HepG2 (cell line): Measurements from ENCODE around the gene BBS9. TPM values are rescaled to one million over a fixed set of nuclear protein-coding genes. Genes with fewer than 3 reads are reported as not detected.

Experiments
- ATAC-seq: fragments of 200-7000 bp; cut with Tn5 transposase; 3 replicates; pipeline ENCODE4 v1.9.1; 2020; ENCODE audit warnings: mild to moderate bottlenecking, moderate library complexity
- BruUV-seq: library from RNA; stranded (reverse); fragments of 400-500 nt; replicated peaks from 2 replicates; lab custom pipeline; 2021; lab: Mats Ljungman, UMichigan
- CTCF ChIA-PET: fragments of 300-600 bp; formaldehyde crosslinking; extraction: SDS; loops from one replicate; lab custom pipeline; 2021; ENCODE audit warnings: low total read pairs, inconsistent platforms, low intra/inter-chr PET ratio; lab: Yijun Ruan, JAX
- POLR2A ChIA-PET: fragments of 350-600 bp; sonication (Branson Sonifier 250); formaldehyde crosslinking; loops from one replicate; lab custom pipeline; 2020; ENCODE audit warnings: antibody characterized with exemption, inconsistent platforms; lab: Yijun Ruan, JAX
- DNase-seq: peaks from one replicate; pipeline ENCODE4 v3.0.0-alpha.2; 2015; ENCODE audit warnings: low spot score
- FAIRE-seq: peaks from 3 replicates; lab custom pipeline; 2011; peaks lifted over from hg19 to GRCh38; lab: Jason Lieb, UNC
- H2AFZ ChIP-seq: one replicate; pipeline ENCODE4 v1.6.1; 2011; ENCODE audit warnings: low read length, inconsistent platforms
- H3K27ac ChIP-seq: fragments of 300-600 bp; 3 replicates; pipeline ENCODE4 v1.8.0; 2011; ENCODE audit warnings: mixed run types, mild to moderate bottlenecking, mixed read lengths, low read length, inconsistent platforms; ENCODE audit not compliant: insufficient read depth; ENCODE audit errors: extremely low read length
- H3K27me3 ChIP-seq, 2 experiments: fragments of 200-600 bp in 1 of 2; 2 replicates in 1 of 2; 3 replicates in 1 of 2; pipeline versions ENCODE4 v1.6.0 to v1.8.0; 2011; ENCODE audit warnings: low read length in 2 of 2, mild to moderate bottlenecking in 2 of 2, moderate library complexity in 2 of 2, inconsistent platforms in 1 of 2; ENCODE audit not compliant: insufficient read depth in 2 of 2, control insufficient read depth in 1 of 2
- H3K36me3 ChIP-seq, 2 experiments: fragments of 200-600 bp in 1 of 2; replicated peaks in 1 of 2; 2 replicates in 1 of 2; 3 replicates in 1 of 2; pipeline versions ENCODE4 v1.5.1 to v1.8.0; 2011; ENCODE audit warnings: low read length in 2 of 2, inconsistent platforms in 1 of 2; ENCODE audit not compliant: insufficient read depth in 2 of 2, control insufficient read depth in 1 of 2
- H3K4me1 ChIP-seq: 2 replicates; pipeline ENCODE4 v1.5.1; 2012; ENCODE audit warnings: low read length, inconsistent platforms; ENCODE audit not compliant: insufficient read depth
- H3K4me2 ChIP-seq: 2 replicates; pipeline ENCODE4 v1.6.0; 2011; ENCODE audit warnings: low read depth, low read length, inconsistent platforms
- H3K4me3 ChIP-seq, 3 experiments: fragments of 200-600 bp in 1 of 3; sonication (generic), shearing (Covaris generic) in 1 of 3; replicated peaks in 1 of 3; 2 replicates each; pipeline ENCODE4 v1.5.1; 2011 to 2016; ENCODE audit warnings: low read length in 3 of 3, inconsistent platforms in 2 of 3, low read depth in 2 of 3, mild to moderate bottlenecking in 2 of 3, control low read depth in 1 of 3, mixed read lengths in 1 of 3; ENCODE audit not compliant: insufficient read depth in 1 of 3
- H3K79me2 ChIP-seq: one replicate; pipeline ENCODE4 v1.6.1; 2011; ENCODE audit warnings: low read length, inconsistent platforms; ENCODE audit not compliant: insufficient read depth
- H3K9ac ChIP-seq: 2 replicates; pipeline ENCODE4 v1.6.0; 2011; ENCODE audit warnings: mild to moderate bottlenecking, low read depth, low read length, inconsistent platforms; ENCODE audit not compliant: insufficient read depth
- H3K9me3 ChIP-seq: 2 replicates; pipeline ENCODE4 v1.5.1; 2012; ENCODE audit warnings: mild to moderate bottlenecking, low read length
- H4K20me1 ChIP-seq: 2 replicates; pipeline ENCODE4 v1.6.0; 2011; ENCODE audit warnings: inconsistent platforms, mild to moderate bottlenecking, low read length, moderate library complexity; ENCODE audit not compliant: insufficient read depth
- ZNF850 ChIP-seq: sonication (generic); formaldehyde crosslinking; conservative IDR thresholded peaks from 2 replicates; pipeline ENCODE4 v1.9.0; 2021; ENCODE audit warnings: mild to moderate bottlenecking, missing genetic modification reagents
- WGBS: methylation state at CpG from one replicate; pipeline ENCODE4 v1.1.6; 2017; ENCODE audit warnings: low lambda C conversion rate; 5-methylcytosine and 5-hydroxymethylcytosine counted together
- in situ Hi-C: cut with HindIII; loops from 2 replicates; pipeline ENCODE4 v1.10.0; 2017; ENCODE audit warnings: low pct_unique_long_range_greater_than_20kb; ENCODE audit not compliant: extremely low pct_ligation_motif_present
- intact Hi-C: fragments of 100-400 bp; cut with micrococcal nuclease; formaldehyde crosslinking; loops from one replicate; pipeline ENCODE4 v1.10.0; 2022; ENCODE audit not compliant: unreplicated experiment
- polyA plus RNA-seq, 8 experiments: library from polyadenylated mRNA; depleted of rRNA in 3 of 8; stranded (reverse) in 7 of 8; unstranded in 1 of 8; fragments of >200 nt; fragmentation: Illumina TruSeq in 4 of 8; extraction: Trizol in 4 of 8; gene quantifications; 2 replicates each; pipeline versions ENCODE4 v1.2.1 to v1.2.3, GENCODE V29; 2011 to 2016; ENCODE audit warnings: low read depth in 4 of 8, missing spikeins in 1 of 8, mixed read lengths in 1 of 8; ENCODE audit not compliant: insufficient read depth in 1 of 8
- total RNA-seq, 5 experiments: library from RNA; depleted of rRNA; stranded (reverse); fragments of >200 nt; fragmentation: Illumina TruSeq; extraction: Trizol; gene quantifications; 2 replicates each; pipeline ENCODE4 v1.2.3, GENCODE V29; 2016; ENCODE audit warnings: low read depth in 1 of 5
- TF ChIP-seq, protein P1 (sequence below): sonication (generic); formaldehyde crosslinking; IDR thresholded peaks from 2 replicates; pipeline ENCODE4 v1.4.0; 2020; ENCODE audit warnings: low read depth, missing genetic modification reagents
- TF ChIP-seq, protein P2 (sequence below): sonication (generic); formaldehyde crosslinking; IDR thresholded peaks from 2 replicates; pipeline ENCODE4 v1.5.1; 2020; ENCODE audit warnings: missing genetic modification reagents, mild to moderate bottlenecking, borderline replicate concordance

BBS9 gene
- total and polyA plus RNA-seq, 2 of the 13 experiments (the other 11 are each of a cell fraction or from before 2014, with no cell fraction given): 5.1 to 7.8 TPM

DNA sequence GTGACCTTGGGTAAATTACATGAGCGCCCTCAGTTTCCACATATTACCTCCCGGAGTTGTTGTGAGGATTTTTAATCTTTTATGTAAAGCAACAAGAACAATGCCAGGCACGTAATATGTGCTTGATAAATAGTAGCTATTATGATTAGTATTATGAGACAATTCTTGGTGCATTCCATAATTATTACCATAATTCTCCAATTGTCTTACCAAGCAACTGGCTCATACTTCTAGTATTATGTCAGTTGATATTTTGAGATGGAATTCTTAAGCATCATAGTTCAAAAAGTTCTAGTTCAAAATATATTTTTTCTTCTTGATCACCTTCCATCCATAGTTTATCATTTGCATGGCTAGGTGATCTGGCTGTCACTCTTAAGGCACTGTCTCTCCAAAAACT lies 259.0 kb downstream of the BBS9 start (continued):
- TF ChIP-seq, protein P1, sequence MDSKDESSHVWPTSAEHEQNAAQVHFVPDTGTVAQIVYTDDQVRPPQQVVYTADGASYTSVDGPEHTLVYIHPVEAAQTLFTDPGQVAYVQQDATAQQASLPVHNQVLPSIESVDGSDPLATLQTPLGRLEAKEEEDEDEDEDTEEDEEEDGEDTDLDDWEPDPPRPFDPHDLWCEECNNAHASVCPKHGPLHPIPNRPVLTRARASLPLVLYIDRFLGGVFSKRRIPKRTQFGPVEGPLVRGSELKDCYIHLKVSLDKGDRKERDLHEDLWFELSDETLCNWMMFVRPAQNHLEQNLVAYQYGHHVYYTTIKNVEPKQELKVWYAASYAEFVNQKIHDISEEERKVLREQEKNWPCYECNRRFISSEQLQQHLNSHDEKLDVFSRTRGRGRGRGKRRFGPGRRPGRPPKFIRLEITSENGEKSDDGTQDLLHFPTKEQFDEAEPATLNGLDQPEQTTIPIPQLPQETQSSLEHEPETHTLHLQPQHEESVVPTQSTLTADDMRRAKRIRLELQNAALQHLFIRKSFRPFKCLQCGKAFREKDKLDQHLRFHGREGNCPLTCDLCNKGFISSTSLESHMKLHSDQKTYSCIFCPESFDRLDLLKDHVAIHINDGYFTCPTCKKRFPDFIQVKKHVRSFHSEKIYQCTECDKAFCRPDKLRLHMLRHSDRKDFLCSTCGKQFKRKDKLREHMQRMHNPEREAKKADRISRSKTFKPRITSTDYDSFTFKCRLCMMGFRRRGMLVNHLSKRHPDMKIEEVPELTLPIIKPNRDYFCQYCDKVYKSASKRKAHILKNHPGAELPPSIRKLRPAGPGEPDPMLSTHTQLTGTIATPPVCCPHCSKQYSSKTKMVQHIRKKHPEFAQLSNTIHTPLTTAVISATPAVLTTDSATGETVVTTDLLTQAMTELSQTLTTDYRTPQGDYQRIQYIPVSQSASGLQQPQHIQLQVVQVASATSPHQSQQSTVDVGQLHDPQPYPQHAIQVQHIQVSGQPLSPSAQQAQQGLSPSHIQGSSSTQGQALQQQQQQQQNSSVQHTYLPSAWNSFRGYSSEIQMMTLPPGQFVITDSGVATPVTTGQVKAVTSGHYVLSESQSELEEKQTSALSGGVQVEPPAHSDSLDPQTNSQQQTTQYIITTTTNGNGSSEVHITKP (CRISPR knock-in tag): no peak
- TF ChIP-seq ZNF850 (CRISPR knock-in tag): no peak

DNA sequence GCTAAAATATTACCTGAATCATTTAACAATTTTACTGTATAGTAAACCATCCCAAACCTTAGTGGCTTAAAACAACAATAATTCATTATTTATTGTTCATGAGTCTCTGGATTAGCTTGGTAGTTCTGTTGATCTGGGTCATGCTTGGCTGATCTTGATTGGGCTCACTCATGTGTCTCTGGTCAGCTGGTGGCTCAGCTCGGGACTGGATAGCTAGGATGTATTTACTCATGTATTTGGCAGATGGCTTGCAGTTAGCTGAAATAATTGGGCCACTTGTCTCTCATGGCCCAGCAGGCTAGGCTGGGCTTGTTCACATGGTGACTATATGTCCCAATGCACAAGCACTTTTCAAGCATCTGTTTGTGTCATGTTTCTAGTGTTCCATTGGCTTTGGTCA lies 262.8 kb downstream of the BBS9 start:
- no peaks in the 10 kb centered on the region for H4K20me1 ChIP-seq
- POLR2A ChIA-PET: no interaction called here
- 60% methylated on average over 1 of the region's 1 CpG for WGBS
- H3K4me3 ChIP-seq: no peak overlapping the region
- H3K79me2 ChIP-seq: no peaks in the 10 kb centered on the region
- TF ChIP-seq, protein P2, sequence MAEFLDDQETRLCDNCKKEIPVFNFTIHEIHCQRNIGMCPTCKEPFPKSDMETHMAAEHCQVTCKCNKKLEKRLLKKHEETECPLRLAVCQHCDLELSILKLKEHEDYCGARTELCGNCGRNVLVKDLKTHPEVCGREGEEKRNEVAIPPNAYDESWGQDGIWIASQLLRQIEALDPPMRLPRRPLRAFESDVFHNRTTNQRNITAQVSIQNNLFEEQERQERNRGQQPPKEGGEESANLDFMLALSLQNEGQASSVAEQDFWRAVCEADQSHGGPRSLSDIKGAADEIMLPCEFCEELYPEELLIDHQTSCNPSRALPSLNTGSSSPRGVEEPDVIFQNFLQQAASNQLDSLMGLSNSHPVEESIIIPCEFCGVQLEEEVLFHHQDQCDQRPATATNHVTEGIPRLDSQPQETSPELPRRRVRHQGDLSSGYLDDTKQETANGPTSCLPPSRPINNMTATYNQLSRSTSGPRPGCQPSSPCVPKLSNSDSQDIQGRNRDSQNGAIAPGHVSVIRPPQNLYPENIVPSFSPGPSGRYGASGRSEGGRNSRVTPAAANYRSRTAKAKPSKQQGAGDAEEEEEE (CRISPR knock-in tag): no peak
- TF ChIP-seq, all 625 proteins: peak for 0
- no peak for FAIRE-seq
- no peak for ATAC-seq
- H3K9ac ChIP-seq: no peak overlapping the region
- no peak for DNase-seq
- in situ Hi-C loops (no loop called here), intact Hi-C loops (no loop called here)
- no TSS peak for BruUV-seq
- H2AFZ ChIP-seq: no peak overlapping the region
- CTCF ChIA-PET: no interaction called here
- H3K9me3 ChIP-seq: no peaks in the 10 kb centered on the region
- H3K4me1 ChIP-seq: no peaks in the 10 kb centered on the region
- H3K36me3 ChIP-seq: no peaks in the 10 kb centered on the region
- H3K27me3 ChIP-seq: no peaks in the 10 kb centered on the region
- no peak overlapping the region for H3K4me2 ChIP-seq
- H3K27ac ChIP-seq: no peak overlapping the region
